ENCODE results near the gene TMEM269. TPM values are rescaled to one million over a fixed set of nuclear protein-coding genes. Genes with fewer than 3 reads are reported as not detected.

TMEM269 gene
- total RNA-seq, 1 experiment from 2014 or later: 1.7 TPM

GRCh38 chr1:42797414-42797813 lies 12.6 kb downstream of the TMEM269 start:
- no peak overlapping the region for H3K4me3 ChIP-seq (ENCODE audit: low read depth, low read length, poor library complexity, severe bottlenecking)
- no peaks in the 10 kb centered on the region for H3K27me3 ChIP-seq (replicated peaks; ENCODE audit: insufficient read depth, low read depth, low read length, poor library complexity)
- intact Hi-C loops (cut with micrococcal nuclease; ENCODE audit: unreplicated experiment): no loop called here
- BruUV-seq (replicated peaks): no TSS peak
- no peak overlapping the region for H3K27ac ChIP-seq (ENCODE audit: low read depth, low read length, poor library complexity, severe bottlenecking)
- DNase-seq (ENCODE audit: low spot score): no peak
- TF ChIP-seq, protein P1, sequence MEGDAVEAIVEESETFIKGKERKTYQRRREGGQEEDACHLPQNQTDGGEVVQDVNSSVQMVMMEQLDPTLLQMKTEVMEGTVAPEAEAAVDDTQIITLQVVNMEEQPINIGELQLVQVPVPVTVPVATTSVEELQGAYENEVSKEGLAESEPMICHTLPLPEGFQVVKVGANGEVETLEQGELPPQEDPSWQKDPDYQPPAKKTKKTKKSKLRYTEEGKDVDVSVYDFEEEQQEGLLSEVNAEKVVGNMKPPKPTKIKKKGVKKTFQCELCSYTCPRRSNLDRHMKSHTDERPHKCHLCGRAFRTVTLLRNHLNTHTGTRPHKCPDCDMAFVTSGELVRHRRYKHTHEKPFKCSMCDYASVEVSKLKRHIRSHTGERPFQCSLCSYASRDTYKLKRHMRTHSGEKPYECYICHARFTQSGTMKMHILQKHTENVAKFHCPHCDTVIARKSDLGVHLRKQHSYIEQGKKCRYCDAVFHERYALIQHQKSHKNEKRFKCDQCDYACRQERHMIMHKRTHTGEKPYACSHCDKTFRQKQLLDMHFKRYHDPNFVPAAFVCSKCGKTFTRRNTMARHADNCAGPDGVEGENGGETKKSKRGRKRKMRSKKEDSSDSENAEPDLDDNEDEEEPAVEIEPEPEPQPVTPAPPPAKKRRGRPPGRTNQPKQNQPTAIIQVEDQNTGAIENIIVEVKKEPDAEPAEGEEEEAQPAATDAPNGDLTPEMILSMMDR (conservative IDR thresholded peaks at IDR 0.05; ENCODE audit: low read depth, low read length): no peak
- no peak for TF ChIP-seq EZH2 (IDR thresholded peaks at IDR 0.05; ENCODE audit: borderline replicate concordance, low read depth, low read length, poor library complexity, severe bottlenecking)
- POLR2A ChIA-PET (ENCODE audit: low non-redundant PET): no interaction called here
- no peaks in the 10 kb centered on the region for H3K4me1 ChIP-seq (ENCODE audit: insufficient read depth, low read length, poor library complexity, severe bottlenecking)
- H3K9me3 ChIP-seq (ENCODE audit: low read depth, low read length, poor library complexity, severe bottlenecking): no peaks in the 10 kb centered on the region
- CTCF ChIA-PET: no interaction called here
- H3K36me3 ChIP-seq (ENCODE audit: insufficient read depth, low read length, poor library complexity, severe bottlenecking): no peaks in the 10 kb centered on the region

DNA sequence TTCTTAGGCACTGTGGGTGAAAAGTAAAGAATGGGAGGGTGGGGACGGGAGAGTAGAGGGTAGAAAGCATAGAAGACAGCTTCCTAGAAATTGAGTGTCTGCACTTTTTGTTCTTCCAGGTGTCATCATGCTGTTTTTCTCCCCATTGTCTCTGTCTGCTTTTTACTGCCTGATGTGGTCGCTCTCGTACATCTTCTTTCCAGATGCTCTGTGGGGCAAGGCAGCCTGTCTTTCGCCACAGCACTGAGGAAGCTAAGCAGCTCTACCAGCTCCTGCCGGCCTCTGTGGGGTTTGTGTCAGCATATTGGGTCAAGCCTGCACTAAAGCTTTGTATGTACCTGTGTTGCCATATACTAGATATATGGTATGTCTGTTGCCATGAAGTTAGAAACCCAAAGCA lies 13.2 kb downstream of the TMEM269 start:
- no peaks in the 10 kb centered on the region for H3K4me1 ChIP-seq (ENCODE audit: insufficient read depth, low read length, poor library complexity, severe bottlenecking)
- no peak overlapping the region for H3K27ac ChIP-seq (ENCODE audit: low read depth, low read length, poor library complexity, severe bottlenecking)
- DNase-seq (ENCODE audit: low spot score): no peak
- no peaks in the 10 kb centered on the region for H3K9me3 ChIP-seq (ENCODE audit: low read depth, low read length, poor library complexity, severe bottlenecking)
- TF ChIP-seq, protein P1 (conservative IDR thresholded peaks at IDR 0.05; ENCODE audit: low read depth, low read length): no peak
- no peak for TF ChIP-seq EZH2 (IDR thresholded peaks at IDR 0.05; ENCODE audit: borderline replicate concordance, low read depth, low read length, poor library complexity, severe bottlenecking)
- intact Hi-C loops (cut with micrococcal nuclease; ENCODE audit: unreplicated experiment): no loop called here
- H3K36me3 ChIP-seq (ENCODE audit: insufficient read depth, low read length, poor library complexity, severe bottlenecking): no peaks in the 10 kb centered on the region
- H3K4me3 ChIP-seq (ENCODE audit: low read depth, low read length, poor library complexity, severe bottlenecking): no peak overlapping the region
- ChIA-PET CTCF (no interaction called here), POLR2A (ENCODE audit: low non-redundant PET) (no interaction called here)
- H3K27me3 ChIP-seq (replicated peaks; ENCODE audit: insufficient read depth, low read depth, low read length, poor library complexity): no peaks in the 10 kb centered on the region
- no TSS peak for BruUV-seq (replicated peaks)

DNA sequence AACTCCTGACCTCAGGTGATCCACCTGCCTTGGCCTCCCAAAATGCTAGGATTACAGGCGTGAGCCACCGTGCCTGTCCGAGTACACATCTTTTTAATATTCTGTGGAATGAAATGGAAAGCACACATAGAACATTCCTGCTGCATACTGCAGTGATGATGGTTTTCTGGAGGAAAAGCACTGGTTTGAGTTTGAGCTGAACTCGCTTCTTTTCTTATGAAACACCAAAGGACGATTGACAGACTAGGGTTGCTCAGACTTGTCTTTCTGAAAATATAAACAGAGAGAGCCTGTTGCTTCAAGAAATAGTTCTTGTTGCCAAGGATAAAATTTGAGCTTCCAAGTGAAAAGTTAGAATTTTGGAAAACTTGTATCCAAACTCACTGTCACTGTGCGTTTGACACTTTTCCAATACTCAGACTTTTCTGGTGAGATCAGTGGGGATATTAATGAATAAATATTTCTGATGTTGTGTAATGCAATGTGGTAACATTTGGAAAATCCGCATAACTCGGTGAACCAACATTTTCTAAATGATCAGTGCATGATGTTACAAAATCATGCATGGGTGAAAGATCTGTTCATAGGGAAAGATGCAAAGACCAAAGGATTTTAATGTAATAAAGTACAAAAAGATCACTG lies 17.2 kb downstream of the TMEM269 start:
- no TSS peak for BruUV-seq (replicated peaks)
- POLR2A ChIA-PET (ENCODE audit: low non-redundant PET): no interaction called here

GRCh38 chr1:42806171-42806570 lies 21.4 kb downstream of the TMEM269 start:
- H3K36me3 ChIP-seq (ENCODE audit: insufficient read depth, low read length, poor library complexity, severe bottlenecking): no peaks in the 10 kb centered on the region
- no peak for DNase-seq (ENCODE audit: low spot score)
- no peaks in the 10 kb centered on the region for H3K9me3 ChIP-seq (ENCODE audit: low read depth, low read length, poor library complexity, severe bottlenecking)
- intact Hi-C loops (cut with micrococcal nuclease; ENCODE audit: unreplicated experiment): no loop called here
- H3K27ac ChIP-seq (ENCODE audit: low read depth, low read length, poor library complexity, severe bottlenecking): no peak overlapping the region
- no TSS peak for BruUV-seq (replicated peaks)
- ChIA-PET CTCF (no interaction called here), POLR2A (ENCODE audit: low non-redundant PET) (interaction anchor here (0.6 kb wide), 1 partner anchor 300 kb away, joined by 4 read pairs; no protein-coding TSS in a partner anchor)
- H3K4me3 ChIP-seq (ENCODE audit: low read depth, low read length, poor library complexity, severe bottlenecking): no peak overlapping the region
- no peaks in the 10 kb centered on the region for H3K4me1 ChIP-seq (ENCODE audit: insufficient read depth, low read length, poor library complexity, severe bottlenecking)
- no peaks in the 10 kb centered on the region for H3K27me3 ChIP-seq (replicated peaks; ENCODE audit: insufficient read depth, low read depth, low read length, poor library complexity)
- TF ChIP-seq EZH2 (IDR thresholded peaks at IDR 0.05; ENCODE audit: borderline replicate concordance, low read depth, low read length, poor library complexity, severe bottlenecking): no peak
- TF ChIP-seq, protein P1 (conservative IDR thresholded peaks at IDR 0.05; ENCODE audit: low read depth, low read length): no peak

More for the DNA sequence above, 17.2 kb downstream of the TMEM269 start:
- Histone ChIP-seq H3K4me1 (ENCODE audit: insufficient read depth, low read length, poor library complexity, severe bottlenecking) (no peaks in the 10 kb centered on the region), H3K27me3 (replicated peaks; ENCODE audit: insufficient read depth, low read depth, low read length, poor library complexity) (no peaks in the 10 kb centered on the region), H3K9me3 (ENCODE audit: low read depth, low read length, poor library complexity, severe bottlenecking) (no peaks in the 10 kb centered on the region), H3K36me3 (ENCODE audit: insufficient read depth, low read length, poor library complexity, severe bottlenecking) (no peaks in the 10 kb centered on the region), H3K27ac (ENCODE audit: low read depth, low read length, poor library complexity, severe bottlenecking) (no peak overlapping the region), H3K4me3 (ENCODE audit: low read depth, low read length, poor library complexity, severe bottlenecking) (no peak overlapping the region)
- CTCF ChIA-PET: no interaction called here
- TF ChIP-seq EZH2 (IDR thresholded peaks at IDR 0.05; ENCODE audit: borderline replicate concordance, low read depth, low read length, poor library complexity, severe bottlenecking): no peak
- intact Hi-C loops (cut with micrococcal nuclease; ENCODE audit: unreplicated experiment): no loop called here
- DNase-seq (ENCODE audit: low spot score): no peak

Measured in A673 (cell line).